OCI-LY1 (cell line): Measurements from ENCODE around the gene TESMIN.

Experiments used
- H2AFZ ChIP-seq: fragments of 200-600 bp; sonication (generic), shearing (Covaris generic); 2 replicates; pipeline ENCODE4 v1.6.0; 2014; ENCODE audit warnings: antibody characterized with exemption, mild to moderate bottlenecking, low read length
- H3F3A ChIP-seq: fragments of 200-600 bp; sonication (generic), shearing (Covaris generic); 2 replicates; pipeline ENCODE4 v1.6.0; 2014; ENCODE audit warnings: mild to moderate bottlenecking, antibody characterized with exemption, low read length, moderate library complexity; ENCODE audit not compliant: insufficient read depth
- H3K27ac ChIP-seq: fragments of 200-600 bp; sonication (generic); 2 replicates; pipeline ENCODE4 v1.5.1; 2014; ENCODE audit warnings: low read length, mixed run types, mild to moderate bottlenecking, low read depth; ENCODE audit not compliant: poor library complexity, severe bottlenecking
- H3K27me3 ChIP-seq: fragments of 200-600 bp; sonication (generic); 2 replicates; pipeline ENCODE4 v1.6.0; 2014; ENCODE audit warnings: antibody characterized with exemption, mild to moderate bottlenecking, low read length, moderate library complexity; ENCODE audit not compliant: insufficient read depth
- H3K36me3 ChIP-seq: fragments of 200-600 bp; sonication (generic); 2 replicates; pipeline ENCODE4 v1.6.1; 2014; ENCODE audit warnings: mild to moderate bottlenecking, antibody characterized with exemption, low read length, moderate library complexity, mixed read lengths; ENCODE audit not compliant: insufficient read depth
- H3K4me1 ChIP-seq: fragments of 200-600 bp; sonication (generic); 2 replicates; pipeline ENCODE4 v1.5.1; 2014; ENCODE audit warnings: mild to moderate bottlenecking, low read length, moderate library complexity; ENCODE audit not compliant: insufficient read depth, severe bottlenecking
- H3K4me2 ChIP-seq: fragments of 200-600 bp; sonication (generic), shearing (Covaris generic); 2 replicates; pipeline ENCODE4 v1.6.1; 2014; ENCODE audit warnings: low read length
- H3K4me3 ChIP-seq: fragments of 200-600 bp; sonication (generic); 2 replicates; pipeline ENCODE4 v1.5.1; 2014; ENCODE audit warnings: low read length, low read depth, mild to moderate bottlenecking, mixed read lengths; ENCODE audit not compliant: poor library complexity, severe bottlenecking
- H3K79me2 ChIP-seq: fragments of 200-600 bp; shearing (Covaris generic); 2 replicates; pipeline ENCODE4 v1.6.1; 2016; ENCODE audit warnings: mixed run types, low read length, mixed read lengths; ENCODE audit not compliant: insufficient read depth
- H3K9ac ChIP-seq: fragments of 200-600 bp; sonication (generic), shearing (Covaris generic); 2 replicates; pipeline ENCODE4 v1.6.1; 2014; ENCODE audit warnings: mild to moderate bottlenecking, low read length, mixed read lengths
- H3K9me2 ChIP-seq: fragments of 200-600 bp; sonication (generic), shearing (Covaris generic); 2 replicates; pipeline ENCODE4 v1.6.1; 2014; ENCODE audit warnings: low read depth, mild to moderate bottlenecking, low read length, mixed read lengths
- H3K9me3 ChIP-seq: fragments of 200-600 bp; shearing (Covaris generic); 2 replicates; pipeline ENCODE4 v1.6.1; 2014; ENCODE audit warnings: low read length, mixed read lengths
- H4K20me1 ChIP-seq: fragments of 200-600 bp; sonication (generic), shearing (Covaris generic); 2 replicates; pipeline ENCODE4 v1.6.0; 2016; ENCODE audit warnings: mild to moderate bottlenecking, low read length; ENCODE audit not compliant: insufficient read depth
- EZH2 ChIP-seq: fragments of 200-600 bp; sonication (generic), shearing (Covaris generic); IDR thresholded peaks from 2 replicates; pipeline ENCODE4 v1.8.0; 2017; ENCODE audit warnings: borderline replicate concordance, mixed run types, mild to moderate bottlenecking, antibody characterized with exemption, low read length, moderate library complexity, mixed read lengths
- TF ChIP-seq, protein P1 (sequence below): fragments of 200-600 bp; sonication (generic), shearing (Covaris generic); IDR thresholded peaks from 2 replicates; pipeline ENCODE4 v1.5.1; 2017; ENCODE audit warnings: mild to moderate bottlenecking, antibody characterized with exemption, low read length, moderate library complexity, mixed read lengths

Gene TESMIN

DNA sequence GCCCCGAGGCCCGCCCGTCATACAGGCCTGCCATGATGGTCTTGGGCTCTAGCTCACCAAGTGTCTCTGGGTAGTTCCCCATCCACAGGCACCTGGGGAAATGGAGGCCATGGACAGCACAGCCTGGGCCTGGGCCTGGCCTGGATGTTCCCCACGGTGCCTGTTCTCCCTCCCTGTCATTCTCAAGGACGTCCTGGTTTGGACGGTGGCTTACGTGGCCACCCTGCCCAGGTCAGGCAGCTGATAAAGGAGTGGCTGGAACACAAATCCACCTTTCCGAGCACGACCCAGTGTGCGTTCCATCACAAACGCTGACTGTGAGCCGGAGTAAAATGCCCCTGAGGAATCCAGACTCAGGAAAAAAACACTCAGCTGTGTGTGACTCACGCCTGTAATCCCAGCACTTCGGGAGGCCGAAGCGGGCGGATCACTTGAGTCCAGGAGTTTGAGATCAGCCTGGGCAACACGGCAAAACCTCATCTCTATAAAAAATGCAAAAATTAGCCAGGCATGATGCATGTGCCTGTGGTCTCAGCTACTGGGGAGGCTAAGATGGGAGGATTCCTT is 41.2 kb upstream of the TESMIN start:
- H3K4me3 ChIP-seq = no peak overlapping the region
- no peaks in the 10 kb centered on the region for H3K9me3 ChIP-seq
- H3K79me2 ChIP-seq = no peaks in the 10 kb centered on the region
- no peaks in the 10 kb centered on the region for H3F3A ChIP-seq
- no peak for TF ChIP-seq EZH2
- TF ChIP-seq, protein P1, sequence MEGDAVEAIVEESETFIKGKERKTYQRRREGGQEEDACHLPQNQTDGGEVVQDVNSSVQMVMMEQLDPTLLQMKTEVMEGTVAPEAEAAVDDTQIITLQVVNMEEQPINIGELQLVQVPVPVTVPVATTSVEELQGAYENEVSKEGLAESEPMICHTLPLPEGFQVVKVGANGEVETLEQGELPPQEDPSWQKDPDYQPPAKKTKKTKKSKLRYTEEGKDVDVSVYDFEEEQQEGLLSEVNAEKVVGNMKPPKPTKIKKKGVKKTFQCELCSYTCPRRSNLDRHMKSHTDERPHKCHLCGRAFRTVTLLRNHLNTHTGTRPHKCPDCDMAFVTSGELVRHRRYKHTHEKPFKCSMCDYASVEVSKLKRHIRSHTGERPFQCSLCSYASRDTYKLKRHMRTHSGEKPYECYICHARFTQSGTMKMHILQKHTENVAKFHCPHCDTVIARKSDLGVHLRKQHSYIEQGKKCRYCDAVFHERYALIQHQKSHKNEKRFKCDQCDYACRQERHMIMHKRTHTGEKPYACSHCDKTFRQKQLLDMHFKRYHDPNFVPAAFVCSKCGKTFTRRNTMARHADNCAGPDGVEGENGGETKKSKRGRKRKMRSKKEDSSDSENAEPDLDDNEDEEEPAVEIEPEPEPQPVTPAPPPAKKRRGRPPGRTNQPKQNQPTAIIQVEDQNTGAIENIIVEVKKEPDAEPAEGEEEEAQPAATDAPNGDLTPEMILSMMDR = no peak
- no peak overlapping the region for H3K9ac ChIP-seq
- no peak overlapping the region for H2AFZ ChIP-seq
- no peaks in the 10 kb centered on the region for H3K9me2 ChIP-seq
- H4K20me1 ChIP-seq = no peaks in the 10 kb centered on the region
- H3K27me3 ChIP-seq = no peaks in the 10 kb centered on the region
- no peak overlapping the region for H3K4me2 ChIP-seq
- H3K27ac ChIP-seq = no peak overlapping the region
- H3K4me1 ChIP-seq = no peaks in the 10 kb centered on the region
- H3K36me3 ChIP-seq = peaks cover 23% of the 10 kb centered on the region

DNA sequence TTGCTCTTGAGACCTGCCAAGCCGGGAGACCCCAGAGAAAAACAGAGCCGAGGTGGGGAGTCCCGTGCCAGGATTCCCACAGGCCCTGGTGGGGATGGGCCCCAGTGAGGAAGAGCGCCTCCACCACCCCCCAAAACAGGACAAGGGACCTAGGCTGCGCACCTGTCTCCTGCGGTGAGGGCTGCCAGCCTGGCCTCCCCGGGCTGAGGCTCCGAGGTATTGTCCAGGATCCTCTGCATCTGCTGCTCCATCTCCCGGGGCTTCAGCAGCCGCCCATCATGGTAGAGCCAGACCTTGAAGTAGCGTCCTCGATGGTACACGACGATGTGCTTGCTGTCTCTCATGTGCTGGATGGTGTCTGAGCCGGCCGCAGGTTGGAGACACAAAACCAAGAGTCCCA is 33.3 kb upstream of the TESMIN start:
- Histone ChIP-seq H3K9me3 (no peaks in the 10 kb centered on the region), H3K4me3 (no peak overlapping the region), H3K36me3 (peaks cover 19% of the 10 kb centered on the region; the same call in 1 of the 2 replicates), H3K9me2 (no peaks in the 10 kb centered on the region), H3K79me2 (no peaks in the 10 kb centered on the region), H3K9ac (no peak overlapping the region), H4K20me1 (no peaks in the 10 kb centered on the region), H3F3A (no peaks in the 10 kb centered on the region), H3K4me1 (peaks cover 9% of the 10 kb centered on the region), H3K27ac (no peak overlapping the region), H2AFZ (no peak overlapping the region), H3K27me3 (no peaks in the 10 kb centered on the region), H3K4me2 (no peak overlapping the region)
- TF ChIP-seq, protein P1 = no peak
- no peak for TF ChIP-seq EZH2

DNA sequence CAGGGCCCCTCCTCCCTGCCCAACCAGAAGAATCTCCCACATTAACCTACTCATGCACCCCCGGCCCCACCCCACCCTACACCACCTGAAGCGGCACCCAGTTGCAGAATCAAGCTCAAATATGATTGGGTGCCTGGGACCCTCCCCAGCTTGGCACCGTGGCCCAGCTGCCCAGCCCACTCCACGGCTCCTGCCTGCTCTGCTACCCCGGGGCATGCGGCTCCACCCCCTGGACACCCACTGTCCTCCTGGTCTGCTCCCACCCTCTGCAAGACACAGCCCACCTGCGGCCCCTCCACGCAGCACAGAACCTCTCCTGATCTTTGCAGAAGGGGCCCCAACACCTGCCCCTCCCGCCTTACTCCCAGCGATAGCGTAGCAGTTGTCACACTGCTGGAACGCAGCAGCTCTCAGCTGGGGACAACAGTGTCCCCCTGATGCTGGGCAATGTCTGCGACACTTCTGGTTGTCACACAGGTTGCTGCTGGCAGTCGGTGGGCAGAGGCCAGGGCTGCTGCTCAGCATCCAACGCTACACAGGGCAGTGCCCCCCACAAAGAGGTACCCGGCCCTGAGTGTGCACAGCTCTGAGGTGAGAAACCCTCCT is 32.0 kb upstream of the TESMIN start:
- Histone ChIP-seq H3K9me2 (no peaks in the 10 kb centered on the region), H3K27me3 (no peaks in the 10 kb centered on the region), H3K4me1 (peaks cover 9% of the 10 kb centered on the region), H3K4me2 (no peak overlapping the region), H3F3A (no peaks in the 10 kb centered on the region), H3K36me3 (peaks cover 20% of the 10 kb centered on the region; the same call in 1 of the 2 replicates), H3K9ac (no peak overlapping the region), H4K20me1 (no peaks in the 10 kb centered on the region), H2AFZ (no peak overlapping the region), H3K27ac (no peak overlapping the region), H3K4me3 (no peak overlapping the region), H3K9me3 (no peaks in the 10 kb centered on the region), H3K79me2 (no peaks in the 10 kb centered on the region)
- TF ChIP-seq EZH2 = no peak
- TF ChIP-seq, protein P1 = no peak
